Gastrocnemius medialis (tissue), 4 donors: ENCODE measurements around the gene KRT10.

Experiments used
- POLR2A ChIP-seq, 2 donors: fragments of 450-650 bp; IDR thresholded peaks; one replicate each; pipeline ENCODE4 v1.6.1; 2017; ENCODE audit warnings: antibody characterized with exemption in 2 of 2, mild to moderate bottlenecking in 2 of 2, moderate library complexity in 2 of 2
- TF ChIP-seq, protein P1 (sequence below), 5 experiments: fragments of 450-650 bp in 3 of 5; fragments of 200-600 bp in 2 of 5; sonication (generic) in 2 of 5; IDR thresholded peaks in 4 of 5; conservative IDR thresholded peaks in 1 of 5; 1 replicate in 4 of 5; 2 replicates in 1 of 5; pipeline ENCODE4 v1.5.1; 2016 to 2019; ENCODE audit warnings: antibody characterized with exemption in 5 of 5, mild to moderate bottlenecking in 3 of 5, moderate library complexity in 3 of 5

DNA sequence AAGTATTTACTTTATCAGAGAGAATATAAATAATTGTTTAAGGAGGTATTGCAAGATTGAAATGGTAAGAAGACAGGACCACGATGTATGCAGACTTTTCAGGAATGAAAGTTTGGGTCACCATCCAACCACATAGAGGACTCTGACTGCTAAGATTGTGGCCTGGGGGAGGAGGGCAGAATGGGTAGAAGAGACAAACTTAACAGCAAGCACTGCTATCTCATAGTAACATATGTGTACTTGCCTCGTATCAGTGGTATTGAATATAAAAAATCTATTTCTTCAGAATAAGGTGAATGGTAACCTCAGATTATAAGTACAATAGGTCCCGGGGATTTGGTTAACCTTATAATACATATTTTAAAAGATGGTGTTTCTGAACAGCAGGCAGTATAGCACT, 5.8 kb downstream of the KRT10 start:
- TF ChIP-seq POLR2A (IDR thresholded peaks at IDR 0.05), result no peak
- TF ChIP-seq, protein P1, sequence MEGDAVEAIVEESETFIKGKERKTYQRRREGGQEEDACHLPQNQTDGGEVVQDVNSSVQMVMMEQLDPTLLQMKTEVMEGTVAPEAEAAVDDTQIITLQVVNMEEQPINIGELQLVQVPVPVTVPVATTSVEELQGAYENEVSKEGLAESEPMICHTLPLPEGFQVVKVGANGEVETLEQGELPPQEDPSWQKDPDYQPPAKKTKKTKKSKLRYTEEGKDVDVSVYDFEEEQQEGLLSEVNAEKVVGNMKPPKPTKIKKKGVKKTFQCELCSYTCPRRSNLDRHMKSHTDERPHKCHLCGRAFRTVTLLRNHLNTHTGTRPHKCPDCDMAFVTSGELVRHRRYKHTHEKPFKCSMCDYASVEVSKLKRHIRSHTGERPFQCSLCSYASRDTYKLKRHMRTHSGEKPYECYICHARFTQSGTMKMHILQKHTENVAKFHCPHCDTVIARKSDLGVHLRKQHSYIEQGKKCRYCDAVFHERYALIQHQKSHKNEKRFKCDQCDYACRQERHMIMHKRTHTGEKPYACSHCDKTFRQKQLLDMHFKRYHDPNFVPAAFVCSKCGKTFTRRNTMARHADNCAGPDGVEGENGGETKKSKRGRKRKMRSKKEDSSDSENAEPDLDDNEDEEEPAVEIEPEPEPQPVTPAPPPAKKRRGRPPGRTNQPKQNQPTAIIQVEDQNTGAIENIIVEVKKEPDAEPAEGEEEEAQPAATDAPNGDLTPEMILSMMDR (IDR thresholded peaks at IDR 0.05 in 4 of 5, conservative IDR thresholded peaks at IDR 0.05 in 1 of 5), result no peak
